HAP-1 (cell line): Measurements from ENCODE around the gene GDNF.

Experiments used
- DNase-seq, 2 experiments: peaks; one replicate each; pipeline ENCODE4 v3.0.0-alpha.2; 2016 to 2020; ENCODE audit warnings: low spot score in 2 of 2
- H3K27me3 ChIP-seq: fragments of 250-450 bp; sonication (Bioruptor Pico); 2 replicates; pipeline ENCODE4 v1.5.1; 2020; ENCODE audit warnings: low read depth, mild to moderate bottlenecking, moderate library complexity
- H3K36me3 ChIP-seq: fragments of 250-450 bp; sonication (Bioruptor Pico); replicated peaks from 2 replicates; pipeline ENCODE4 v1.5.1; 2020; ENCODE audit warnings: mild to moderate bottlenecking
- H3K4me1 ChIP-seq: fragments of 250-450 bp; sonication (Bioruptor Pico); 2 replicates; pipeline ENCODE4 v1.5.1; 2020; ENCODE audit warnings: mild to moderate bottlenecking
- H3K4me3 ChIP-seq: fragments of 250-450 bp; sonication (Bioruptor Pico); 2 replicates; pipeline ENCODE4 v1.5.1; 2020; ENCODE audit warnings: mild to moderate bottlenecking, moderate library complexity
- H3K9me3 ChIP-seq: fragments of 250-450 bp; sonication (Bioruptor Pico); 2 replicates; pipeline ENCODE4 v1.5.1; 2020; ENCODE audit warnings: mild to moderate bottlenecking, moderate library complexity
- in situ Hi-C: fragments of 300-500 bp; cut with MboI; formaldehyde crosslinking; loops from 3 replicates; pipeline ENCODE4 v1.14.3; 2020; ENCODE audit warnings: low sequenced_read_pairs, inconsistent platforms, mixed read lengths

Gene GDNF

DNA sequence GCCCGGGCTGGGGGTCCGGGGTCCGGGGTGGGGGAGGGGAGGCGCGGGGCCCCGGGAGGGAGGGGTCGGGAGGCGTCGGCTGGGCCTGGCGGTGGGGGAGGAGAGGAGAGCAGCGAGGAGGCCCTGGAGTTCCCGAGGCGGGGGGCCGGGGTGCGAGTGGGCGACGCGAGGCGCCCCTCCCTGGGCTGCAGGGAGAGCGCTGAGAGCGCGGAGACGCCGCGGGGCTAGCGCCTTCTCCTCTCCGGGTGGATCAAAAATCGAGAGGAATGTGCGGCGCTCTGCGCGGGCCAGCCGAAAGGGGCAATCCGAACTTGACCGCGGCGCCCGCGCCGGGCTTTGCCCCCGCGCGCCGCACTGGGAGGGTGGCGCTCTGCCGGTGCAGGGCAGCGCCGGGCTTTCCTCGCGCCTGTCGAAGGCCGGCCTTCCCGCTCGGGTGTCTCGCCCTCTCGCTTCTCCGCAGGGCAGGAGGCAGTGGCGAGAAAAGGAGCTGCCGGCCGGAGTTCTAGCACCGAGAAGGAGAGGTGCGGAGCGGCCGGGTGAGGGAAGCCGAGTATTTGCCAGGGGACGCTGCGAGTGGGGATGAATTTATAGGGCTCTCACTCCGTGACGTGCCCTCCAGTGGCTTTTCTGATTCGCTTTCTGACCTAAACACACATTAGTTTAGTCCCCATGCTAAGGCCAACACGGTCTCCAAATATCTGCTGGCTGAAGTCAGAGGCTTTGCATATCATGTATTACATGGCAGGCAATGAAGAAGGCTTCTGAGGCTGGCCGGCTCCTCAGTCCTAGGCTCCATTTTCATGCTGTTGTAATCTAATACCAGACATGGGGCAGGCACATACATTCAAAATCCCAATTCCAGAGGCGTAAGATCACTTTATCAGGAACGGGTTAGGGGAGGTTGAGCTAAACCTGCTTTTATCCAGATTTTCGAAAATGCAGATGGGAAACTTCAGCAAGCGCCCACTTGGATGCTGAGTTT, 503 bp upstream of the GDNF start:
- in situ Hi-C loops, result loop anchor here (10.0 kb wide), 1 partner anchor 354 kb away; no protein-coding TSS in a partner anchor
- H3K4me1 ChIP-seq, result no peaks in the 10 kb centered on the region

DNA sequence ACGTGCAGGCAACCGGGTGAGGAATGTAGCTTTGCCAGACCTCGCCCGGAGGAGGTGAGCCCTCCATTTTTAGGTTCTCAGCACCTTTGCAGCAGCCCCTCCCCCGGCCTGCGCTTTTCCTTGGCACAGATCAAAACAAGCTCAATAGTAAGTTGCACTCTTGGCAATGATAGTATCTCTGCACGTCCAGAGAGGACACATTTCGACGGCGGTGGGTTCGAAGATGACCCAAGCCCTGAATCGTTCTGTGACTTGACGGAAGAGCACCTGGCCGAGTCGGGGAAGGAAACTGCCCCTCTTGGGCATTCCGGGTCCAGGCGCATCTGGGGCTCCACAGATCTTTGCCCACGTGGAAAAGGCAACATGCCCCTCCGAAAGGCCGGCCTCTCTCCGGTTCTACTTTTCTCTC, 904 bp downstream of the GDNF start:
- no peak overlapping the region for H3K4me3 ChIP-seq
- H3K36me3 ChIP-seq, result no peaks in the 10 kb centered on the region
- H3K4me1 ChIP-seq, result no peaks in the 10 kb centered on the region
- DNase-seq, result no peak
- peaks cover 79% of the 10 kb centered on the region for H3K27me3 ChIP-seq
- no peaks in the 10 kb centered on the region for H3K9me3 ChIP-seq
- in situ Hi-C loops, result no loop called here

More for the DNA sequence above, 503 bp upstream of the GDNF start:
- H3K4me3 ChIP-seq, result no peak overlapping the region
- peaks cover 70% of the 10 kb centered on the region for H3K27me3 ChIP-seq
- no peak for DNase-seq
- no peaks in the 10 kb centered on the region for H3K36me3 ChIP-seq
- H3K9me3 ChIP-seq, result no peaks in the 10 kb centered on the region

DNA sequence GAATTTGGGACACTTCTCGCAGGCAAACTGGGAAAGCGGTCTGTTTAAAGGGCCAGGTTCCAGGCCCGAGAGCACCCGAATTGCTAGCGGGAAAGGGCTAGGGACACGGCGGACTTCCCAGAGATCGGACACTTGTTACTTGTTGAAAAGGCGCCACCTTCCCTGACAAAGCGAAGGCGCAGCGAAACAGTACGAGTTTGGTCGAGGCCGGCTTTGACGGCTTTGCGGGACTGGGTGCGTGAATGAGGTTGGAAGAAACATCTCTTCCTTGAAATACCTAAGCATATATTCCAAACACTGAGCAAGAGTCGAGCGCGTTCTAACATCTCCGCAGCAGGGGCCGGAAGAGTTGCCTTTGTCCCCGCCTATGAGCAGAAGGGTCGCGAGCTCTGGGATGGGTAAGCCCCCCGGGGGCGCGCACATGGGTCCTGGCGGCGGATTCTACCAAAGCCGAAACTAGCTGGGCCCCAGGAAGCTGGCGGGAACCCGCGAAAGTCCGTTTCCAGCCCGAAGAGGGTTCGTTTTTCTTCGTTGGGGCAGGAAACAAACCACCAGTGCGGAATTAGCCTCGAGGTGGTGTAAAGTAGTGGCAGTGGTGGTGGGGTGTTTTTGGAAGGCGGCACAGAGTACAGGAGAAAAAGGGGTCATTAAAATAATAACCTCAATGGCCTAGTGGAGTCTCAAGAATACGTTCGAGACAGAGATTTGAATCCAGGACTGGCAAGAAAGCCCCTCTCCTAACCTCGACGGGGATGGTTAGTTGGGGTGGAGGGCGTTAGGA, 1.5 kb downstream of the GDNF start:
- Histone ChIP-seq H3K27me3 (peaks cover 84% of the 10 kb centered on the region), H3K9me3 (no peaks in the 10 kb centered on the region), H3K4me1 (no peaks in the 10 kb centered on the region), H3K36me3 (no peaks in the 10 kb centered on the region), H3K4me3 (no peak overlapping the region)
- DNase-seq, result no peak
- in situ Hi-C loops, result no loop called here

DNA sequence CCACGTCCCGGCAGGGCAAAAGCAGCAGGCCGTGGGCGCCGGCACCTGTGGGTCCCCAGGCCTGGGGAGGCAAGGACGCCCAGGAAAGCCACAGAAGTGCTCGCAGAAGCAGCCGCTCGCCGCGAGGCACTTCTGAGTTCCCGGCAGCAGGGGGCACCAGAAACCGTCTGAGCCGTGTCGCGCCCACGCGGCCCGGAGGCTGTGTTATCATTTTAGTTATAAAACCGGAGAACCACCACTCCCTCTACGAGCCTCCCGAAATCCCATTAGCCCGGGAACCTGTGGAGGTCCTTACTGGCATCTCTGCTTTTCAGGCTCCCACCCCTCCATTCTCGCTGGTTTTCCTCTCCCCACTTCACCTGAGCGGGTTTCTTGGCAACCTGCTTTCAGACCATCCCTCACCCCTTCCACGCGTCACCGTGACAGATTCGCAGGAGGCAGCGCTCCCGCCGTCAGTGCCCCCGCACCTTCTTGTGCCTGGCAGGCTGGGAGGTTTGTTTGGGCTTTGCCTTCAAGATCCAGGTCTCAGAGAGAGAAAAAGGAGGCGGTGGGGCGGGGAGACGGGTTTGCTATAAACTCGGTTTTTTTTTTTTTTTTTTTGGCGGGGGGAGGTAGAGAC, 2.3 kb downstream of the GDNF start:
- Histone ChIP-seq H3K36me3 (no peaks in the 10 kb centered on the region), H3K4me3 (peak overlapping the region; percentile 11; the same call in 1 of the 2 replicates), H3K4me1 (no peaks in the 10 kb centered on the region), H3K27me3 (peaks cover 88% of the 10 kb centered on the region), H3K9me3 (no peaks in the 10 kb centered on the region)
- peak; percentile 26 to 73 for DNase-seq
- in situ Hi-C loops, result no loop called here

DNA sequence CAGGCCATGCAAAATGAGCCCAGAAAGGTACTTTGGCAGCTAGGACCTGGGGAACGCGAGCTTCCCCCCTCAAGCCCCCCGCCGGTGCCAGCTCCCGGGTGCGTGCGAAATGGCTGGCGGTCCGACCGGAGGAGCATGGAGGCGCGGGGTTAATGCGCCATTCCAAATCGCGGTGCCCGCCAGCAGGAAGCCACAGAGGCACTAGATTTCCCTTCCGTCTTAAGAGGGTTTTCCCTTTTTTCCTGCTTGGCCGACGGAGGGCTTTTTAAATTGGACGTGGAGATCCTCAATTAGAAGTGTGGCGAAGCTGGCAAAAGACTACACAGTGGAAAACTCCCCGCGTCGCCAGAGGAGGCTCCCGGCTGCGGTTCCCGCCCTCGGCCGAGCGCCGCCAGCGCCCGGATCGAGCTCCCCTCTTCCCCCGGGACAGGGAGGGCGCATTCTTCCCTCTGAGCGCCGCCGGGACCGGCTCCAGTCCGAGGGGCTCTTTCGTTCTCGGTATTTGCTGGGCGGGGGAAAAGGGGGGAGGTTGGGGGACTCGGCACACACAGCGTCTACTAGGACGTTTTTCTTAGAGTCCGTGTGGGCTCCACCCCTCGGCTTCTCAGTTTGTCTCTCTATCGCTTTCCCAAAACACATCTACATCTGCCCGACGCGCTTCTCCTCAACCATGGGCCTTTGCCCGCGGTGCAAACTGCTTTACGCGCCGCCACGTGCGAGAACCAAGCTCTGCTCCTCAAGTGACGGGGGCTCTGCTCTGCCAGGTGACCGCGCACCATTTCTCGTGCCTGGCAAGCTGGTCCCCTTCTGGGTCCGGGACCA, 3.0 kb downstream of the GDNF start:
- Histone ChIP-seq H3K4me1 (no peaks in the 10 kb centered on the region), H3K4me3 (peak overlapping the region; percentile 11), H3K27me3 (peaks cover 86% of the 10 kb centered on the region), H3K36me3 (no peaks in the 10 kb centered on the region), H3K9me3 (no peaks in the 10 kb centered on the region)
- in situ Hi-C loops, result no loop called here
- DNase-seq, result no peak

DNA sequence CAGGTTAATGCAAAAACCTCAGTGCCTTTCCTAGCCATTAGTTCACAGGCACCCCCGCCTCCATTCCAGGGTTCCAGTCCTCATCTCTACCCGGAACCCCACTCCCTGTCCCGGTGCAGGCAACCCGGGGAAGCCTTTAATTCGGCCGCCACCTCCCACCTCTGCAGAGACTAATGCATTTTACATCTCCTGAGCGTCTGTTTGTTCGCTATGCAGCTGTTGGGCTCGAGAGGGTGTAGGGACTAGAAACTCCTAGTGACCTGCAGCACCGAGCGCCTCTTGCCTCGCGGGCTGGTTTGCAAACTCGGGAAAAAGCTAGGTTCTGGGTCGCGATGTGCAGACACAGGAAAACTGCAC, 3.6 kb downstream of the GDNF start:
- H3K4me1 ChIP-seq, result no peaks in the 10 kb centered on the region
- H3K4me3 ChIP-seq, result no peak overlapping the region; the same call in 1 of the 2 replicates
- H3K36me3 ChIP-seq, result no peaks in the 10 kb centered on the region
- in situ Hi-C loops, result no loop called here
- peaks cover 82% of the 10 kb centered on the region for H3K27me3 ChIP-seq
- no peak for DNase-seq
- H3K9me3 ChIP-seq, result no peaks in the 10 kb centered on the region

DNA sequence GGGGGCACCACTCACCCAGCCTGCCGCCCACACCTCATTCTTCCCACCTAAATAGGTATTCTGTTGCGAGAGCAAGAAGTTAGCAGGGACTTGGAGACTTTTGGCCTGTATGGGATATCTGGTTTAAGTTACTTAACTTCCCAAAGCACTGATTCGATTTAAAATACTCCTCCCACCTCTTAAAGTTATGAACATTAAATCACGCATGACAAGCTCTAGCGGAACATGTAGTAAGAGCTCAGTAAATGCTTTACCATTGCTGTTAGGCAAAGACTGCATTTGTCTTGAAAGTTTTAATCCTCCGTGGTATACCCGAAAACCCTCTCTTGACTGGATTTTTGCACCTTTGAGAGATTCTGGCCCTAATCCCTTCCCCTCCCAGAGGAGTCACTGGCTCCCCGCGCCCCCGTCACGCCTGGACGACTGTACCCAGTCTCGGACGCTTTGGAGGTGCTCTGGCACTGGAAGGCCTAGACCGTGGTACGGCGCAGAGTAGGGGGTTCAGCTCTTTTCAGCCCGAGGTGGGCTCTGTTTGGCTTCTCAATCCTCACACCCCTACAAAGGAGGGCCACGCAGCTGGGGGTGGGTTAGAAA, 4.4 kb downstream of the GDNF start:
- in situ Hi-C loops, result no loop called here
- Histone ChIP-seq H3K36me3 (no peaks in the 10 kb centered on the region), H3K4me3 (no peak overlapping the region), H3K4me1 (no peaks in the 10 kb centered on the region), H3K27me3 (peaks cover 78% of the 10 kb centered on the region), H3K9me3 (no peaks in the 10 kb centered on the region)
- DNase-seq, result no peak

DNA sequence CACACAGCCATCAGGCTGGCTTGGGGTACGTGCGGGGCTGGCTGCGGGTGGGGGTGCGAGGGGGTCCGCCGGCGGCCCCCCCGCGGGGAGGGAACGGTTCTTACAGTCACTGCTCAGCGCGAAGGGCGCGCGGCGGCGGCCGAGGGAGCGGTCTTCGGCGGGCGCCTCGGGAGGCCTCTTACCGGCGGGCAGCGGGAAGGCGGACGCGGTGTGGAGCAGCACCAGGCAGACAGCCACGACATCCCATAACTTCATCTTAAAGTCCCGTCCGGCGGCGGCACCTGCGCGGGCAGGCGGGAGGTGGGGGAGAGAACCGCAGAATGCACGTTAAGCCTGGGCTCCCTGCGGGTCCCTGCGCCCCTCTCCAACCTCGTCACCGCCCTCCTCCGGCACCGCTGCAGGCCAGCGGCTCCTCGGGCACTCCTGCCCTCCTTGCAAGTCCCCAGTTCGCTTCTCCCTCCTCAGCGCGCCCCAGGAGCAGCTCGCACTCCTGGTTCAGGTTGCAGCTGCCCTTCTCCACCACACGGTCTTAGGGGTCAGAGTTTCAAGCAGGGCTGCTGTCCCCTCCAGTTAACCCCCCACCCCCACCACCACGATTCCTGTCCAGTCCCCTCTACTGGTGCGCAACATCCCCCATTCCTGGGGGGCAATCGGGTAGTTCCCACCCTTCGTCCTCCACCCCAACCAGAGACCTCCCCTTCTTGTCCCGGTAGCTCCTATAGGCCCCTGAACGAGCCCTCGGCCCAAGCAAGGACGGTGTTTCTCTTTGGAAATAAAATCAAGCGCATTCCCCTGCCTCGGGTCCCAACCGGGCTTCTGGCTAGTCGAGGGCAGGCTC, 5.1 kb downstream of the GDNF start:
- H3K27me3 ChIP-seq, result peaks cover 73% of the 10 kb centered on the region

DNA sequence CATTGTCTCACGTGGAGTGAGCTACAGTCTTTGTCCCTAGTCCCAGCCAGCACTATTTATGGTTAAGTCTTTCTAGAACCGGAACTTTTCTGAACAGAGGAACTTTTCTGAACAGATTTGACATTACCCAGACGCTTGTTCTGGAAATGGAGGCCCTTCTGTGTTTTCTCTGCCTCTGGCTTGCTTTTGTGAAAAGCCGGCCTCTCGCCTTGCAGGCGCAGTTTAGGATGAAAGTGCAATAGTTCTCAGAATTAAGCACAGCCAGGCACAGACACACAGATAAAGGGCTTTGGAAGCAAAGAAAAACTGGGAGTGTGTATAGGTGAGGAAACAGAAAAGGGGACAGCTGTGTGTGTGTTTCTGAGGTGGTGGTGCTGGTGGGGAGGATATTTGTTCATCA, 5.9 kb downstream of the GDNF start:
- no peaks in the 10 kb centered on the region for H3K4me1 ChIP-seq
- no peaks in the 10 kb centered on the region for H3K9me3 ChIP-seq
- no peaks in the 10 kb centered on the region for H3K36me3 ChIP-seq
- DNase-seq, result no peak
- no peak overlapping the region for H3K4me3 ChIP-seq
- H3K27me3 ChIP-seq, result peaks cover 69% of the 10 kb centered on the region
- in situ Hi-C loops, result no loop called here

More for the DNA sequence above, 5.1 kb downstream of the GDNF start:
- Histone ChIP-seq H3K36me3 (no peaks in the 10 kb centered on the region), H3K9me3 (no peaks in the 10 kb centered on the region), H3K4me1 (no peaks in the 10 kb centered on the region), H3K4me3 (no peak overlapping the region)
- in situ Hi-C loops, result no loop called here
- DNase-seq, result no peak

DNA sequence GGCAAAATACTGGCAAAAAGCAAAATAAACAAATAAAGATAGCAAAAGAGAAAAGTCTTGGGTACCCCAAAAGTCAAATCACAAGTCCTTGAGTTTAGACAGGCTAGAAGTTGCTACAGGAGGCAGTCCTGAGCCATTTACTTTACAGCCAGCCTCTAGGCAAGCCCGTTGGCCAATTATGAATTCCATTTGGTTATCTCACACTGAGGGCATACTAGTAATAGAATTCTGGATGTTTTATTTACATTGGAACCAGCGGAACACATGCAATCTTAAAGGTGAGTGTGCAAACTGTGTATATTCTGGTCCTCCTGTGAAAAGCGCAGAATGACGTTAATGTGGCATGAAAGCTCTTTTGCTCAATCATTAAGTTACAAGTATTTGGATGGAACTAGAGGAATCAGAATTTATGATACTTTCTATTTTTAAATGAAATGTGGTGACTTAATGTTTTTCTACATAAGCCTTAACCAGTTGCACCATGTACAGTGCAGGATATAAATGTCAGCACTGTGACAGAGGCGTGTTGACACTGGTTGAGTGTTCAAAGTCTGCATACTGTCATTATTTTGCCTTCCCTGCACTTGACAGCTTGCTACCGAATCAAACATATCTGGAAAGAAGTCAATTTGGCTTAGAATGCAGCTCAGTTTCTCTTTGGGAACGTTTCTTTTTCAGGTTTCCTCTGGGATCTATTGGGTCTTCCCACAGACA, 7.9 kb downstream of the GDNF start:
- no peak overlapping the region for H3K4me3 ChIP-seq
- no peaks in the 10 kb centered on the region for H3K9me3 ChIP-seq
- in situ Hi-C loops, result no loop called here
- DNase-seq, result no peak
- peaks cover 57% of the 10 kb centered on the region for H3K27me3 ChIP-seq
- H3K4me1 ChIP-seq, result no peaks in the 10 kb centered on the region
- no peaks in the 10 kb centered on the region for H3K36me3 ChIP-seq

DNA sequence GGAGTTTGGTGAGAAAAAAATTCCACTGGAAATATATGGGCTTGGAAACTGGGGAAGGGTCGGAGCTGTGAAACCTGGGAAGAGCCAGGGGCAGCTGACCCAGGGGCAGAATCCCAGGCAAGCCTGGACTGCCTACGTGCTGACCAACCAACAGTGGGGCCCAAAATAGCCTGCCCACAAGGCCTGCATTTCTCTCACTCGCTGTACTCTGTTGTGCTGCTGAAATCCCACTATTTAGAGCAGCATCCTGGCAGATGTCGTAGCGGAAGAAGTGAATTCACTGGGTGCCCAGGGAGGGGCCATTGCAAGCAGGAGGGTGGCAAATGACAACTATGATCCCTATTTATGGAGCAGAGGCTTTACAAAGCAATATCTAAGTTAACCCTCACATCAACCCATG, 9.5 kb downstream of the GDNF start:
- Histone ChIP-seq H3K4me3 (no peak overlapping the region), H3K27me3 (peaks cover 40% of the 10 kb centered on the region), H3K4me1 (no peaks in the 10 kb centered on the region), H3K9me3 (no peaks in the 10 kb centered on the region), H3K36me3 (no peaks in the 10 kb centered on the region)
- in situ Hi-C loops, result no loop called here
- no peak for DNase-seq
